Measurements from ENCODE around the gene HDAC7.

The HDAC7 gene

GRCh38 chr12:47786662-47787280, 32.9 kb downstream of the HDAC7 start:
- Histone ChIP-seq H3K4me1 (ENCODE audit: control insufficient read depth, low read depth, low read length) (no peaks in the 10 kb centered on the region), H3K27ac (ENCODE audit: low read length) (no peak overlapping the region), H3K9ac (ENCODE audit: low read length) (no peak overlapping the region), H3K9me3 (ENCODE audit: control insufficient read depth, low read depth, low read length) (no peaks in the 10 kb centered on the region), H3K4me3 (ENCODE audit: low read length) (no peak overlapping the region), H3K36me3 (ENCODE audit: control insufficient read depth, low read depth, low read length) (peaks cover 69% of the 10 kb centered on the region), H3K27me3 (ENCODE audit: control insufficient read depth, insufficient read depth, low read length) (no peaks in the 10 kb centered on the region)

GRCh38 chr12:47785887-47786661, 33.6 kb downstream of the HDAC7 start:
- no peak overlapping the region for H3K9ac ChIP-seq (ENCODE audit: low read length)
- H3K4me3 ChIP-seq (ENCODE audit: low read length): no peak overlapping the region
- H3K9me3 ChIP-seq (ENCODE audit: control insufficient read depth, low read depth, low read length): no peaks in the 10 kb centered on the region
- H3K27ac ChIP-seq (ENCODE audit: low read length): no peak overlapping the region
- no peaks in the 10 kb centered on the region for H3K4me1 ChIP-seq (ENCODE audit: control insufficient read depth, low read depth, low read length)
- peaks cover 67% of the 10 kb centered on the region for H3K36me3 ChIP-seq (ENCODE audit: control insufficient read depth, low read depth, low read length)
- no peaks in the 10 kb centered on the region for H3K27me3 ChIP-seq (ENCODE audit: control insufficient read depth, insufficient read depth, low read length)

- Histone ChIP-seq H3K9ac (ENCODE audit: low read length) (no peak overlapping the region), H3K9me3 (ENCODE audit: control insufficient read depth, low read depth, low read length) (no peaks in the 10 kb centered on the region), H3K4me1 (ENCODE audit: control insufficient read depth, low read depth, low read length) (no peaks in the 10 kb centered on the region), H3K36me3 (ENCODE audit: control insufficient read depth, low read depth, low read length) (peaks cover 62% of the 10 kb centered on the region), H3K4me3 (ENCODE audit: low read length) (no peak overlapping the region), H3K27ac (ENCODE audit: low read length) (no peak overlapping the region), H3K27me3 (ENCODE audit: control insufficient read depth, insufficient read depth, low read length) (no peaks in the 10 kb centered on the region)
Observed at GRCh38 chr12:47785036-47785886, 34.4 kb downstream of the HDAC7 start.

- Histone ChIP-seq H3K9me3 (ENCODE audit: control insufficient read depth, low read depth, low read length) (no peaks in the 10 kb centered on the region), H3K27me3 (ENCODE audit: control insufficient read depth, insufficient read depth, low read length) (no peaks in the 10 kb centered on the region), H3K27ac (ENCODE audit: low read length) (no peak overlapping the region), H3K4me3 (ENCODE audit: low read length) (no peak overlapping the region), H3K9ac (ENCODE audit: low read length) (no peak overlapping the region), H3K4me1 (ENCODE audit: control insufficient read depth, low read depth, low read length) (peaks cover 1% of the 10 kb centered on the region), H3K36me3 (ENCODE audit: control insufficient read depth, low read depth, low read length) (peaks cover 54% of the 10 kb centered on the region)
Observed at GRCh38 chr12:47783821-47784819, 35.6 kb downstream of the HDAC7 start.

GRCh38 chr12:47783024-47783755, 36.5 kb downstream of the HDAC7 start:
- Histone ChIP-seq H3K4me1 (ENCODE audit: control insufficient read depth, low read depth, low read length) (peaks cover 11% of the 10 kb centered on the region), H3K9ac (ENCODE audit: low read length) (no peak overlapping the region), H3K36me3 (ENCODE audit: control insufficient read depth, low read depth, low read length) (peaks cover 45% of the 10 kb centered on the region), H3K4me3 (ENCODE audit: low read length) (no peak overlapping the region), H3K9me3 (ENCODE audit: control insufficient read depth, low read depth, low read length) (no peaks in the 10 kb centered on the region), H3K27ac (ENCODE audit: low read length) (no peak overlapping the region), H3K27me3 (ENCODE audit: control insufficient read depth, insufficient read depth, low read length) (no peaks in the 10 kb centered on the region)

- H3K9ac ChIP-seq (ENCODE audit: low read length): no peak overlapping the region
- H3K36me3 ChIP-seq (ENCODE audit: control insufficient read depth, low read depth, low read length): peaks cover 36% of the 10 kb centered on the region
- no peak overlapping the region for H3K27ac ChIP-seq (ENCODE audit: low read length)
Observed at GRCh38 chr12:47782372-47782770, 37.3 kb downstream of the HDAC7 start.

GRCh38 chr12:47781479-47782371, 38.0 kb downstream of the HDAC7 start:
- Histone ChIP-seq H3K27ac (ENCODE audit: low read length) (no peak overlapping the region), H3K9ac (ENCODE audit: low read length) (no peak overlapping the region), H3K9me3 (ENCODE audit: control insufficient read depth, low read depth, low read length) (no peaks in the 10 kb centered on the region), H3K4me3 (ENCODE audit: low read length) (no peak overlapping the region), H3K27me3 (ENCODE audit: control insufficient read depth, insufficient read depth, low read length) (no peaks in the 10 kb centered on the region), H3K4me1 (ENCODE audit: control insufficient read depth, low read depth, low read length) (peaks cover 16% of the 10 kb centered on the region), H3K36me3 (ENCODE audit: control insufficient read depth, low read depth, low read length) (peaks cover 30% of the 10 kb centered on the region)

More at GRCh38 chr12:47782372-47782770, 37.3 kb downstream of the HDAC7 start:
- Histone ChIP-seq H3K4me3 (ENCODE audit: low read length) (no peak overlapping the region), H3K27me3 (ENCODE audit: control insufficient read depth, insufficient read depth, low read length) (no peaks in the 10 kb centered on the region), H3K4me1 (ENCODE audit: control insufficient read depth, low read depth, low read length) (peaks cover 16% of the 10 kb centered on the region), H3K9me3 (ENCODE audit: control insufficient read depth, low read depth, low read length) (no peaks in the 10 kb centered on the region)

GRCh38 chr12:47779943-47780504, 39.7 kb downstream of the HDAC7 start:
- no peaks in the 10 kb centered on the region for H3K27me3 ChIP-seq (ENCODE audit: control insufficient read depth, insufficient read depth, low read length)

GRCh38 chr12:47779301-47779942, 40.3 kb downstream of the HDAC7 start:
- Histone ChIP-seq H3K4me3 (ENCODE audit: low read length) (peak overlapping the region; percentile 17), H3K27me3 (ENCODE audit: control insufficient read depth, insufficient read depth, low read length) (peaks cover 2% of the 10 kb centered on the region), H3K9ac (ENCODE audit: low read length) (no peak overlapping the region), H3K36me3 (ENCODE audit: control insufficient read depth, low read depth, low read length) (peaks cover 7% of the 10 kb centered on the region), H3K4me1 (ENCODE audit: control insufficient read depth, low read depth, low read length) (peaks cover 16% of the 10 kb centered on the region), H3K27ac (ENCODE audit: low read length) (no peak overlapping the region), H3K9me3 (ENCODE audit: control insufficient read depth, low read depth, low read length) (no peaks in the 10 kb centered on the region)

More at GRCh38 chr12:47779943-47780504, 39.7 kb downstream of the HDAC7 start:
- peaks cover 16% of the 10 kb centered on the region for H3K4me1 ChIP-seq (ENCODE audit: control insufficient read depth, low read depth, low read length)
- H3K4me3 ChIP-seq (ENCODE audit: low read length): no peak overlapping the region
- H3K9me3 ChIP-seq (ENCODE audit: control insufficient read depth, low read depth, low read length): no peaks in the 10 kb centered on the region
- peaks cover 13% of the 10 kb centered on the region for H3K36me3 ChIP-seq (ENCODE audit: control insufficient read depth, low read depth, low read length)
- H3K9ac ChIP-seq (ENCODE audit: low read length): no peak overlapping the region
- H3K27ac ChIP-seq (ENCODE audit: low read length): no peak overlapping the region
